Activated naive CD4-positive, alpha-beta T cell treated with Interleukin-2 at 50 U/mL for 16 hours (primary cell): ENCODE results near the gene SORD.
"Not testable (repeated sequence)": the region's sequence is repeated elsewhere in the genome, so short reads cannot be mapped to it uniquely, and the experiment has no call there.

Experiments
- DNase-seq: peaks from one replicate; pipeline ENCODE4 v3.0.0-alpha.2; 2020

Gene SORD

GRCh38 chr15:45022871-45023658 lies at the start of gene SORD:
Gene SORD (plus strand): TSS chr15:45023195. CDS start chr15:45023284, 89 bp downstream.
- peak; percentile 93 for DNase-seq

- DNase-seq = not testable (repeated sequence)
Observed at GRCh38 chr15:44976183-44976582, 46.8 kb upstream of the SORD start.

- not testable (repeated sequence) for DNase-seq
Observed at GRCh38 chr15:44977781-44978180, 45.2 kb upstream of the SORD start.

- DNase-seq = not testable (repeated sequence)
Observed at GRCh38 chr15:44979617-44980339, 43.2 kb upstream of the SORD start.

- not testable (repeated sequence) for DNase-seq
Observed at GRCh38 chr15:44984144-44984543, 38.9 kb upstream of the SORD start.

- DNase-seq = not testable (repeated sequence)
Observed at GRCh38 chr15:44986346-44987055, 36.5 kb upstream of the SORD start.

GRCh38 chr15:44987711-44988110 lies 35.3 kb upstream of the SORD start:
- not testable (repeated sequence) for DNase-seq

- DNase-seq = not testable (repeated sequence)
Observed at GRCh38 chr15:44988184-44988869, 34.7 kb upstream of the SORD start.

- not testable (repeated sequence) for DNase-seq
Observed at GRCh38 chr15:44988870-44989219, 34.1 kb upstream of the SORD start.

GRCh38 chr15:44997632-44998031 lies 25.4 kb upstream of the SORD start:
- not testable (repeated sequence) for DNase-seq

- DNase-seq = no peak
Observed at GRCh38 chr15:44999105-44999504, 23.9 kb upstream of the SORD start.

GRCh38 chr15:45001180-45001579 lies 21.8 kb upstream of the SORD start:
- DNase-seq = not testable (repeated sequence)

GRCh38 chr15:45003731-45004410 lies 19.1 kb upstream of the SORD start:
- not testable (repeated sequence) for DNase-seq

GRCh38 chr15:45004590-45005175 lies 18.3 kb upstream of the SORD start:
- not testable (repeated sequence) for DNase-seq

- DNase-seq = no peak
Observed at GRCh38 chr15:45009046-45009445, 13.9 kb upstream of the SORD start.

GRCh38 chr15:45015114-45015513 lies 7.9 kb upstream of the SORD start:
- DNase-seq = not testable (repeated sequence)

GRCh38 chr15:45020222-45020900 lies 2.6 kb upstream of the SORD start:
- DNase-seq = not testable (repeated sequence)

GRCh38 chr15:45020901-45021259 lies 2.1 kb upstream of the SORD start:
- not testable (repeated sequence) for DNase-seq

- no peak for DNase-seq
Observed at GRCh38 chr15:45021348-45021747, 1.6 kb upstream of the SORD start.

- DNase-seq = no peak
Observed at GRCh38 chr15:45023659-45024225, 747 bp downstream of the SORD start.

GRCh38 chr15:45024649-45025048 lies 1.7 kb downstream of the SORD start:
- not testable (repeated sequence) for DNase-seq
